HL-60/S4 treated with retinoic acid at 250 ng/mL for 4 days and 3 days (cell line): ENCODE data around the gene PTGDS.

Source experiments
- in situ Hi-C: fragments of 300-500 bp; cut with MboI; formaldehyde crosslinking; loops from 2 replicates; pipeline ENCODE4 v1.7.0; 2022; ENCODE audit warnings: low sequenced_read_pairs

Gene PTGDS

DNA sequence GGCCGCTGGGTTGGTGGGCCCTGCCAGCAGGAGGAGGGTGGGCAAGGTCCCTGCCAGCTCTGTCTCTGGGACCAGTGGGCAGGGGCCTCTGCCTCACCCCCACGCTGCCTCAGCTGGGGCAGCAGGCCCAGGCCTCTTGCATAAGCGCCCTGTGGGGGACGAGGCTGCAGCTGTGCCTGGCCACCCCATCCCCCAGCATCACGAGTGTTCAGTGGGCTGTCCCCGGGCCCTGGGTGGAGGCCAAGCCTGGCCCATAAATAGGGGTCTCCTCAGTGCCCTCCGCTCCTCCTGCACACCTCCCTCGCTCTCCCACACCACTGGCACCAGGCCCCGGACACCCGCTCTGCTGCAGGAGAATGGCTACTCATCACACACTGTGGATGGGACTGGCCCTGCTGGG lies at the start of gene PTGDS:
PTGDS (plus strand) TSS at position 282 of the 400 bp plus-strand sequence; CDS start at position 357, 75 bp downstream.
- in situ Hi-C loops = no loop called here

DNA sequence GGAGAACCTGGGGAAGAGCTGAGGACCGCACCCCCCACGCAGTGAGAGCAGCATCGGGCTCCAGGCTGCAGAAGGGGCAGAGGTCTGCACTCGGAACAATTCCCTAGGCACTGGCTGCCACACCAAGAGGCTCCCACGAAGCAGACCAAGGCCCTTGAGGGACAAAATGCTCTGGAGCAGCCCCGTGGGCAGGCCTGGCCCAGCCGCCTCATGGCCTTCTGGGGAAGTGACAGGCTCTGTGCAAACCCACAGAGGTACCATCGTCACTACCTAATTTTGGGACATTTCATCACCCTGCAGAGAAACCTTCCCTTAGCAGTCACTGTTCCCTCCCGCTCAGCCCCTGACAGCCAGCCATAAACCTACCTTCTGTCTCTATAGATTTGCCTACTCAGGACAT lies 48.7 kb upstream of the PTGDS start:
- in situ Hi-C loops = no loop called here

DNA sequence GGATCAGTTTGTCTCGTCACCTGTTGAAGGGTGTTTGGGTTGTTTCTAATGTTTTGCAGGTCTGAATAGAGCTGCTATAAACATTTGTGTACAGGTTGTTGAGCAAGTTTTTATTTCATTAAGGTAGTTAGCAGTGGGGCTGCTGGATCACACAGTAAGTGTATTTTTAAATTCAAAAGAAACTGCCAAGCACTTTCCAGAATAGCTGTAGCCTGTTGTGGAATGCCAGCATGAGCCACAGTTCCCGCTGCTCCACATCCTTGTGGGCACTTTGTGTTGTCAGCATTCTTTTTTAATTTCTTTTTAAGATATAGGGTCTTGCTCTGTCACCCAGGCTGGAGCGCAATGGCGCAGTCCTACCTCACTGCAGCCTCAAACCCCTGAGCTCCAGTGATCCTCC lies 47.3 kb upstream of the PTGDS start:
- in situ Hi-C loops = no loop called here

DNA sequence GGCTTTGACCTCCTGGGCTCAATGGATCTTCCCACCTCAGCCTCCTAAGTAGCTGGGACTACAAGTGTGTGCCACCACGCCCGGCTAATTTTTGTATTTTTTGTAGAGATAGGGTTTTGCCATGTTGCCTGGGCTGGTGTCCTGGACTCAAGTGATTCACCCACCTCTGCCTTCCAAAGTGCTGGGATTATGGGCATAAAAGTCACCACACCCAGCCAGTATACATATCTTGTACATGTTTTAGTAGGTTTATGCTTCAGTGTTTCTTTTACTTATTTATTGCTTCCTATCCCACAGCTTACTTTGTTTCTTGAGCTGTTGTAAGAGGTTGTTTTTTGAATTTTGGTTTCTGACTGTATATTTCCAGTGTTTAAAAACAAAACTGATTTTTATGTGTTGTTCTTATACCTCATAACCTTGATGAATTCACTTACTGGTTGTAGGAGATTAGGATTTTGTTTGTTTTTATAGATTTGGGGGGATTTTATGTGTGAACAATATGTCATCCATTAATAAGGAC lies 45.6 kb upstream of the PTGDS start:
- in situ Hi-C loops = no loop called here

DNA sequence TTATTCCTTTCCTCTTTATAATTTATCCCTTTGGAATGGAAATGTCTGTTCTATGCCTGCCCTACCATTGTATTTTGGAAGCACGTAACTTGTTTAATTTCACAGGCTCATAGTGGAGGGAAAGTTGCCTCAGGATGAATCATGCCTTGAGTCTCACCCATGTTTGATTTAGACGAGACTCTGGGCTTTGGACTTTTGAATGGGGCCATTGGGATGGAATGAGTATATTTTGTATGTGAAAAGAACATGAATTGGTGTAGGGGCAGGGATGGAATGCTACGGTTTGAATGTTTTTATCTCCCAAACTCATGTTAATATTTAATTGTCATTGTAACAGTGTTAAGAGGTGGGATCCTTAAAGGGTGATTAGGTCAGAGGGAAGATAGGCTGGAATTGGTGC lies 43.0 kb upstream of the PTGDS start:
- in situ Hi-C loops = no loop called here

DNA sequence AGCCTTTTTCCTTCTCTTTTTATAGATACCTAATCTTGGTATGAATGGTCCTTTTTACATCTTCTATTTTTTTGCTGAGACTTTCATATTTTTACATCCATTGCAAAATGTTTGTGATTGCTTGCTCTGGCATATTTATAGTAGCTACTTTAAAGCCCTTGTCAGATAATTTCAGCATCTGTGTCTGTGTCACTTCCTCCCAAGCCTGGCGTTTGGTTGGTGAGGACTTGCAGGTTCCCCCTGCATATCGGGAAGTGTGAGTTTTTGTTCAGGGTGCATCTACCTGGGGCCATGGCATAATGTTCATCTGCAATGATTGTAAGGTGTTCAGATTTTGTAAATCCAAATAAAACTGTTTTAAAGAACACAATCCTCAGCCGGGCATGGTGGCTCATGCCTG lies 41.7 kb upstream of the PTGDS start:
- in situ Hi-C loops = no loop called here

DNA sequence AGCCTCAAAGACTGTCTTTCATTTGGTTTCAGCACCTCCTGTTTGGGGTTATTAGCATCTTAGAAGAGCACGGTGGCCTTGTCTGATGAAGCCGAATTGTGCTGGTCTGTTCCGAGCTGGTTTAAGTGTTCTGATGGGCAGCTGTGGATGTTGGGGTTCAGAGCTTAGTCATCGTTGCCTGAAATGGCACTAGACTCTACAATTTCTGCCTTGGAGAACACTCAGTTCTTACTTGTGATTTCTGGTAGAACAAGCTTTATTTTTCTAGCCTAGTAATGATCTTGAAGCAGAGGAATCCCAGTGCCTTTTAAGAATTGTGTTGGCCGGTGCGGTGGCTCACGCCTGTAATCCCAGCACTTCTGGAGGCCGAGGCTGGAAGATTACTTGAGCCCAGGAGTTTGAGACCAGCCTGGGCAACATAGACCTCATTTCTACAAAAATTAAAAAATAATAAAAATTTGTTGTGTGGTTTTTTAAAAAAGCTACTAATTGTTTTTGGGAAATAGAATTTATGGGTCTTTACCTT lies 40.6 kb upstream of the PTGDS start:
- in situ Hi-C loops = no loop called here

DNA sequence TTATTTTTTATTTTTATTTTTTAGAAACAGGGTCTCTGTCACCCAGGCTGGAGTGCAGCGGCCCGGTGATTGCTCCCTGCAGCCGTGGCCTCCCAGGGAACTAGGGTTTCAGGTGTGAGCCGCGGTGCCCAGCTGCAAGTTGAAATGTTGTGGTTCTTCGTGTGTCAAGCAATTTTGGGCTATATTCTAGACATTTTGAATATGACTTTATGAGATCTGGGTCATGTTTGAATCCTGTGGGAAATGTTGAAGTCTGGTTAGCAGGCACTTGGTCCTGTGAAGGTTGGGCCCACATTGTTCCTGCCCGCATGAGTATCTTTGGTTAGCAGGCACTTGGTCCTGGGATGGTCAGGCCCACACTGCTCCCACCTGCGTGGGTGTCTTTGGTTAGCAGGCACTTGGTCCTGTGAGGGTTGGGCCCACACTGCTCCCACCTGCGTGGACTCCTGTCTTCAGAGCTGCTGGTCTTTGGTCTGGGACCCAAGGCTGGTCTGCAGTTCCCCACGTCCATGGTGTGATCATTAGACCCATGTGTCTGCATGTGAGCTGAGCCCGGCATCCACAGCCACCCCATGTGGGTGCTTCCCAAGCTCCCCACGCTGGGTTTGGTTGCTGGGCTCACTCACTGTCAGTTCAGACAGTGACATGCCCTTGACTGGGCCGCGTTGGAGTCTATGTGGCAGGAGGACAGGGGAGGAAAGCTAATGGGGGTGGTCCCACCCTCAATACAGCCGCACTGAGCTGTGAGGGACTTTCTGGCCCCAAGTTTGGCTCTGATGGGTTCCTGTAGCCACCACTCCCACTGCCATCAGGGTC lies 39.9 kb upstream of the PTGDS start:
- in situ Hi-C loops = no loop called here

DNA sequence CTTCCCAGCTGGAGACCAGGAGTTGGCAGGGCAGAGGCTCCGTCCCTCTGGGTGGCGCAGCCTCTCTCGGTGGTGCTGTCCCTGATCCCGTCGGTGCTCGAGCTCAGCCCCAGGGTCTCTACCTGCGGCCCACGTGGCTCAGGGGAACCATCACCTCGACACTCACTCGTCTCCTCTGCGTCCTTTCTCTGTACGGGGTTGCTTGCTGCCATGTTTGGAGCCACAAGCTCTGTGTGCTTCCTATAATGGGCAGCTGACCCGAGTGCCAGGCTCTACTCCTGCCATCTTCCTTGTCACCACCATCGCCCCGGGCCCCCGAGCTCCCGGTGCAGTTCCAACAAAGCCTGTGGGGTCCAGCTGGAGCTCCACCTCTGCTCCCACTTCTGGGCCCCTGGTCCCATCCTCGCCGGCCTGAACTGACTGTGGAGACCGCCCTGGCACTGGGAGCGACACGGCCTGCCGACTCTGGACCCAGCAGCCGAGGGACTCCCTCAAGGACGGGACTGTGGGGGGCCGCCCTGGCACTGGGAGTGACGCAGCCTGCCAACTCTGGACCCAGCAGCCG lies 37.8 kb upstream of the PTGDS start:
- in situ Hi-C loops = no loop called here

DNA sequence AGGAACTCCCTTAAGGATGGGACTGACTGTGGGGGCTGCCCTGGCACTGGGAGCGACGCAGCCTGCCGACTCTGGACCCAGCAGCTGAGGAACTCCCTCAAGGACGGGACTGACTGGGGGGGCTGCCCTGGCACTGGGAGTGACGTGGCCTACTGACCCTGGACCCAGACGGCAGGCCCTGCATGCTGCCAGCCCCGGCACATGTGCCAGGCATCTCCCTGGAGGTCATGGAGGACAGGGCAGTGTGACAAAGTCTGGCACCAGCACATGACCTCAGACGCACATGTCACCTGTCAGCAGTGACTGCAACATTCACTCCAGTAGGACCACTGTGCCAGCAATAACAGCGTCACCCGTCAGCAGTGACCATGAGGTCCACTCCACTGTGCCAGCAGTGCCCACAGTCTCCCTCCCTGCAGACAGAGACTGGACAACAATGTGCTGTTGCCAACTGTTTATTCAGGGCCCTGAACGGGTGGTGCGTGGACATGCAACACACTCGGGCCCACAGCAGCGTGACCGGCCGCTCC lies 37.2 kb upstream of the PTGDS start:
- in situ Hi-C loops = no loop called here

DNA sequence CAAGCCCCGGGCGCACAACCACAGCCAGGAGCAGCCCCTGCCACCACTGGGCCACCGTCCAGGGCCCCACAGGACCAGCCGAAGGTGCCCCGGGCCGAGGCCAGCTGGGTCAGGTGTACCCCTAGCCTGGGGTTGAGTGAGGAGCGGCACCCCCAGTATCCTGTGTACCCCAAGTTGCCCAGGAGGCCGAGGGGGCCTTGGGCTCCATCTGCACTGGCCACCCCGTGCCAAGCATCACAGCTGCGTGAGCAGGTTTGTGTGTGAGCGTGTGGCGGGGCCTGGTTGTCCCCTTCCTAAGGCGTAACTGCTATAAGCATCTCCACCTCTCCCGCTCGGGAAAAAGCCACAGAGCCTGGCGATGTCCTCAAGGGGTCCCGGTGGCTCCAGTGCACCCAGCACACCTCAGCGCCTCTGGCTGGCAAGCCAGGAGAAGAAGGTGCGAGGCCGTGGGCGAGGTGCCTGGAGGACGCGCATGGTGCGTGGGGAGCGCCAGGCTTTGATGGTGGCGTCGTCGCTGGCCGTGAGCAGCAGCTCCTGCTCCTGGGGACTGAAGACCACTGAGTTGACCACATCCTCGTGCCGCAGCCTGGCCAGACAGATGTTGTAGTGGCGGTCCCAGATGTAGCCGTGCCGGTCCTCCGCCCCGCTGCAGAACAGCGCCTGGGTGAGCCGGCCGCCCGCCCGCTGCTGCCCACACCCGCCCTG lies 36.6 kb upstream of the PTGDS start:
- in situ Hi-C loops = no loop called here

DNA sequence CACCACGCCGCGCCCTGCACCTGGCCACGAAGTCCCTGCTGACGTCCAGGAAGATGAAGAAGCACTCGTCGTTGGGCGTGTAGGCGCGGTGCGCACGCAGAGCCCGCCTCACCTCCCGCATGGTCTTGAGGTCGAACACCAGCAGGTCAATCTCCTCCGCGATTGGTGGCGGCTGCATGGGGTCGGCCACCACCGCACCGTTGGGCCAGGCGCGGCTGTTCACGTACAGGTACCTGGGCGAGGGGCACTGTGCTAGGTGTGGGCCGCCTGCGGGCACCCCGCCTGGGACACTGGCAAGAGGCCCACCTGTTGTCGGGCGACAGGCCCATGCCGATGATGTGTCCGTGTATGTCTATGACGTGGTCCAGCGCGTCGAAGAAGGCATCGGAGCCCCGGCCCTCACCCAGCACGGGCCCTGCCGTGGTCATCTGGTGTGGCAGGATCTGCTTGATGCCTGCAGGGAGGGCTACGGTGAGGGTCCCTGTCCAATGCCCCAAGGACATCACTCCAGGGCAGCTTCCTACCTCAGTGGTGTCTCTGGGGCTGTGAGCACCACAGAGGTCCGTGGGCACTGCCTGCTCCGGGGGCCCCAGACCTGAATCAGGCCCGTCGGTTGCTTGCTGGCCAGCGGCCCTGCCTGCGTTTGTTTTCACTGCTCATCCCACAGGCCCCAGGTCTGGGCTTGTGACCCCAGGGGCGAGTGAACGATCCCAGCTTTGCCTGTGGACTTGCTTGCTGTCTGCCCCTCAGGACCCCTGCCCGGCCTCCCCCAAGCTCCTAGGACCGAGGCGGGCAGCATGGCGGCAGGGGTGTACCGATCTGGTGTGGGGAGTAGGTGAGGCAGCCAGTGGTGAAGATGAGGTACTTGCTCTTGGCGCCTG lies 35.8 kb upstream of the PTGDS start:
- in situ Hi-C loops = no loop called here

DNA sequence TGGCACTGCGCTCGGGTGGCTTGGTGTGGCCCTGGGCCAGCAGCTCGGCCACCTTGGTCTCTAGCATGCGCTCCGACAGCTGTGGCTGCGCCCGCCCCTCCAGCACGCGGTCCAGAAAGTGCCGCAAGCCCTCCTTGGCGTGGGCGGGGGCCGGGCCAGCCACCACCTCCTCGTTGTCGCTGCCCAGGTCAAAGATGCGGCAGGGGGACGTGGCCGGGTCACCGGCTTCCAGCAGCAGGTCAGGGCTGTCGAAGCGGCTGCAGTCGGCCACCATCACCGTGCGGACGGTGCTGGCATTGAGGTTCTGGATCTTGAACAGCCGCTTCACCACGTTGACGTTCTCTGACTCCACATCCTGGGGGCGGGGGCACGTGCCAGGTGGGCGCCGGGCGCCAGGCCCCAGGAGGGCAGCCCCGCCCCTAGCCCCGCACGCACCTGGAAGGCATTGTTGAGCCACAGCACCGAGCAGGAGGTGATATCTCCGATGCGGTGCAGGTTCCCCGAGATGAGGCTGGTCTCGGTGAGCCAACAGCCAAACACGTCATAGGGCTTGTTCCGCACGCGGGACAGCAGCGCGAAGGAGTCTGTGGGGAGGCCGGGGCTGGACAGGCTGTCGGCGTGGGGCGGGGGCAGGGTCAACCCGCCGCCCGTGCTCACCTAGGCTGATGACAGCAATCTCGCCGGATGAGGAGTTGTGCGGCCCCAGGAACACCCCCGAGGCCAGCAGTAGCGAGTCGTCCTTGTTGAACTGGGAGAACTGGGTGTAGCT lies 35.0 kb upstream of the PTGDS start:
- in situ Hi-C loops = no loop called here

DNA sequence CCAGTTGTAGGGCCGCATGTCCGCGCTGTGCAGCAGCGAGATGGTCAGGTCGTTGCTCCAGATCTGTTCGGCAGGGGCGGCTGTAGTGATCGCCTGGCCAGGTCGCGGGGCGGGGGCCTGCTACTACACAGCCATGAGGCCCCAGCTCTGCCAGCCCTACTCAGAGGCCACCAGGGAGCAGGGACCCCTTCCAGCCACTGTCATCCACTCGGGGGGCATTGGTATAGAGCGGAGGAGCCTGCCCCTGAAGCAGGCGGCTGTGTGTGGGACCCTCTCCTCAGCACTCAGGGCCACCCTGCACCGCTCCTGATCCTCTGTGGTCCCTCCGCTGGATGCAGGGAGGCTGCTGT lies 34.4 kb upstream of the PTGDS start:
- in situ Hi-C loops = no loop called here

DNA sequence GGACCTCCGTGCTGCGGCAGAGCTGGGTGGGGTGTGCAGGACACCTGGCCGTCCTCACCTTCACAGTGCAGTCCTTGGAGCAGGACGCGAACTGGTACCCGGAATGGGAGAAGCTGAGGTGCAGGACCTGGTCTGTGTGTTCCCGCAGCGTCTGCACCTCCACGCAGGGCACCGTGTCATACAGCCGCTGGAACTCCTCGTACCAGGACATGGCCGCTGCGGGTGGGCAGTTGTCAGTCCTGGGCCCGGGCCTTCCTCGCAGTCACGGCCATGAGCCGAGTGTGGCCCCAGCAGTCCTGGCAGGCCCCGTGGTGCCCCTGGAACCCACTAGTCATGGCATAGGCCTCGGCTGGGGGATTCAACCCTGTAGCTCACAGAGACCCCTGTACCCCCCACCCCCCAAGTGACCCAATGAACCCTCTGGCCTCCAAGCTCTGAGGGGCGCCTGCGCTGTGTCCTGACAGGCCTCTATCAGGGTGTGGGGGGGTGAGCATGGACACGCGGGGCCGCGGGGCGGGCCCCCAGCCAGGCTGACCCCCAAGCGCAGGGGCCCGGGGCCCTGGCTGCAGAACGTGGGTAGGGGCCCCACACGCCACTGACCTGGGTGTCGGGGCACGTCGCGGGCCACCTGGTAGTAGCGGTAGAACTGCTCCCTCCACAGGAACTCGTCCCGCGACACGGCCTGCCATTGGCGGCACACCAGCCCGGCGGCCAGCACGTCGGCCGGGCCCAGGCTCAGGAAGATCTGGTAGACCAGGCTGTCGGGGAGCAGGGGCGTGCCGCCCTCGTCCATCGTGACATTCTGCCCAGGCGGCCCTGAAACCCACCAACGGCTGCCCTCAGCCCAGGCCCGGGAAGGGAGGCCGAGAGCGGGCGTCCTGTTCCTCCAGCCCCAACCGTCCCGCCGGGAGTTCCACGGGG lies 33.8 kb upstream of the PTGDS start:
- in situ Hi-C loops = no loop called here

DNA sequence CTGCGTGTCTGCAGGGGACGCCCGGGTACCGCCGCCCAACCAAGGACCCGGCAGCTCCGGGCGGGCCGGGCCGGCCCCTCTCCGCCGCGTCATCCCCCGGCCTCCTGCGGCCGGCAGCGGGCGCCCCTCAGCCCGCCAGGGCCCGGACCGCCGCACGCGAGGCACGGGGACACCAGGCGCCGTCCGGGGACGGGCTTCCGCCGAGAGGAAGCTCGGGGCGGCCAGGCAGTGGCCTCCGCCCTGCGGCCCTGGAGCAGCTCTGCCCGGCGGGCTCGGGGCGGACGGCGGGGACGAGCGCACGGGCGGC lies 33.1 kb upstream of the PTGDS start:
- in situ Hi-C loops = no loop called here

DNA sequence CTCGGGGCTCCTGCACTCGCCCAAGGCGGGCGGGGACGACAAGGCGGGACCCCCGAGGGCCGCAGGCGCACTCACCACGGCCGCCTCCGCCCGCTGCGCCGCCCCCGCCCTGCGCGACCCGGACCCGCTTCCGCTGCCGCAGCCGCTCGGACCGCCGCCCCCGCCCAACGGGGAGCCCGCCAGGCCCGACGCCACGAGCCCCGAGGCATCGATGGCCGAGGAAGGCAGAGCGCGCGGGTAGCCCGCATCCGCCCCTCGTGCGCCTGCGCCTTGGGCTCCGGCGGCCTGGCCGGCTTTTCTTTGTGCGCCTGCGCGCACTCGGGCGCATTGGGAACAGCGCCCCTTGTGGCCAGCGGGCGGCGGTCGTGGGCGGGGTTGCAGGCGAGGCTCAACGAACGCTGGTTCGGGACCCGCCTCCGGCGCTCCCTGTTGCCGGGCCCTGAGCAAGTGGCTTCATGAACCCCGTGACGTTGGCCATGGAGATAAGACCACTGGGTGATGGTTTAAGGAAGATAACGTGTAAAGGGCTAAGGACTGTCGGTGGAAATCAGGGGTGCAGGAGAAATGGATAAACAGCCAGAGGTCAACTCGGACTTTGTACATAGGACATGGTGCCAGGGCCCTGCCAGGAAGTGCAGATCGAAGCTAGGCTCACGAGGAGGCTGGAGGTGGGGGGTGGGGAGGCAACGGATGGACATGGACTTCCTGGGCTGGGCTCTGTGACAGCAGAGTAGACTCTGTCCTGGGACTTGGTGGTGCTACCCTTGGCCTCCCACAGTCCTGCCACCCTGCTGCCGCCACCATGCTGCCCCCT lies 32.6 kb upstream of the PTGDS start, which contains the start of the genes C8G and FBXW5:
C8G (plus strand) TSS at position 725 of the 814 bp plus-strand sequence; CDS start at position 803, 78 bp downstream.
FBXW5 (minus strand) TSS at position 220 of the 814 bp plus-strand sequence. CDS start 655 bp downstream, outside the sequence.
- in situ Hi-C loops = no loop called here
